ENCODE results near the gene SLC2A13.

The SLC2A13 gene

GRCh38 chr12:40123496-40123895, 17.6 kb upstream of the SLC2A13 start:
- H3K36me3 Mint-ChIP-seq (ENCODE audit: insufficient read depth) = no peaks in the 10 kb centered on the region
- ATAC-seq (replicated peaks; ENCODE audit: extremely low read depth, poor library complexity, severe bottlenecking) (no peak), DNase-seq (ENCODE audit: low spot score in 2 of 2) (no peak)
- no peak overlapping the region for H3K27ac Mint-ChIP-seq (ENCODE audit: low read depth)
- peaks cover 9% of the 10 kb centered on the region for H3K27me3 Mint-ChIP-seq
- no peak overlapping the region for H3K4me3 Mint-ChIP-seq
- no peaks in the 10 kb centered on the region for H3K4me1 Mint-ChIP-seq
- no peaks in the 10 kb centered on the region for H3K9me3 Mint-ChIP-seq

- Mint-ChIP-seq H3K36me3 (ENCODE audit: insufficient read depth) (no peaks in the 10 kb centered on the region), H3K9me3 (no peaks in the 10 kb centered on the region)
Measured at GRCh38 chr12:40122842-40123241, 17.0 kb upstream of the SLC2A13 start.

GRCh38 chr12:40117818-40118217, 11.9 kb upstream of the SLC2A13 start:
- H3K27ac Mint-ChIP-seq (ENCODE audit: low read depth) = no peak overlapping the region
- no peak for ATAC-seq (replicated peaks; ENCODE audit: extremely low read depth, poor library complexity, severe bottlenecking)
- peaks cover 5% of the 10 kb centered on the region for H3K4me1 Mint-ChIP-seq
- no peak for DNase-seq (ENCODE audit: low spot score in 2 of 2)
- peaks cover 9% of the 10 kb centered on the region for H3K27me3 Mint-ChIP-seq
- no peaks in the 10 kb centered on the region for H3K36me3 Mint-ChIP-seq (ENCODE audit: insufficient read depth)
- no peaks in the 10 kb centered on the region for H3K9me3 Mint-ChIP-seq
- H3K4me3 Mint-ChIP-seq = no peak overlapping the region

More at GRCh38 chr12:40122842-40123241, 17.0 kb upstream of the SLC2A13 start:
- H3K27ac Mint-ChIP-seq (ENCODE audit: low read depth) = no peak overlapping the region
- peaks cover 9% of the 10 kb centered on the region for H3K27me3 Mint-ChIP-seq
- ATAC-seq (replicated peaks; ENCODE audit: extremely low read depth, poor library complexity, severe bottlenecking) (no peak), DNase-seq (ENCODE audit: low spot score in 2 of 2) (no peak)
- H3K4me1 Mint-ChIP-seq = peaks cover 1% of the 10 kb centered on the region
- no peak overlapping the region for H3K4me3 Mint-ChIP-seq

GRCh38 chr12:40110586-40110985, 4.7 kb upstream of the SLC2A13 start:
- H3K27ac Mint-ChIP-seq (ENCODE audit: low read depth) = no peak overlapping the region
- peaks cover 8% of the 10 kb centered on the region for H3K27me3 Mint-ChIP-seq
- peaks cover 4% of the 10 kb centered on the region for H3K36me3 Mint-ChIP-seq (ENCODE audit: insufficient read depth)
- ATAC-seq (replicated peaks; ENCODE audit: extremely low read depth, poor library complexity, severe bottlenecking) = no peak
- no peaks in the 10 kb centered on the region for H3K9me3 Mint-ChIP-seq
- DNase-seq (ENCODE audit: low spot score in 2 of 2) = no peak
- H3K4me1 Mint-ChIP-seq = peaks cover 16% of the 10 kb centered on the region
- H3K4me3 Mint-ChIP-seq = no peak overlapping the region

GRCh38 chr12:40107803-40108620, 2.1 kb upstream of the SLC2A13 start:
- Mint-ChIP-seq H3K27me3 (peaks cover 8% of the 10 kb centered on the region), H3K36me3 (ENCODE audit: insufficient read depth) (peaks cover 4% of the 10 kb centered on the region), H3K4me1 (peaks cover 31% of the 10 kb centered on the region), H3K4me3 (peak overlapping the region; percentile 89), H3K9me3 (no peaks in the 10 kb centered on the region), H3K27ac (ENCODE audit: low read depth) (peak overlapping the region; percentile 27)
- ATAC-seq (replicated peaks; ENCODE audit: extremely low read depth, poor library complexity, severe bottlenecking) (no peak), DNase-seq (ENCODE audit: low spot score in 2 of 2) (no peak)

- ATAC-seq (replicated peaks; ENCODE audit: extremely low read depth, poor library complexity, severe bottlenecking) (peak; percentile 46), DNase-seq (ENCODE audit: low spot score in 2 of 2) (peak; percentile 76 to 89)
- Mint-ChIP-seq H3K4me3 (peak overlapping the region; percentile 89), H3K4me1 (peaks cover 33% of the 10 kb centered on the region), H3K9me3 (no peaks in the 10 kb centered on the region), H3K27ac (ENCODE audit: low read depth) (peak overlapping the region; percentile 27), H3K36me3 (ENCODE audit: insufficient read depth) (peaks cover 4% of the 10 kb centered on the region), H3K27me3 (peaks cover 8% of the 10 kb centered on the region)
Measured at GRCh38 chr12:40107098-40107802, 1.4 kb upstream of the SLC2A13 start.

- Mint-ChIP-seq H3K4me1 (peaks cover 33% of the 10 kb centered on the region), H3K36me3 (ENCODE audit: insufficient read depth) (peaks cover 4% of the 10 kb centered on the region), H3K9me3 (no peaks in the 10 kb centered on the region), H3K27me3 (peaks cover 8% of the 10 kb centered on the region), H3K27ac (ENCODE audit: low read depth) (peak overlapping the region; percentile 27), H3K4me3 (peak overlapping the region; percentile 89)
- ATAC-seq (replicated peaks; ENCODE audit: extremely low read depth, poor library complexity, severe bottlenecking) (no peak), DNase-seq (ENCODE audit: low spot score in 2 of 2) (no peak)
Measured at GRCh38 chr12:40106655-40107054, 774 bp upstream of the SLC2A13 start.

- Mint-ChIP-seq H3K36me3 (ENCODE audit: insufficient read depth) (peaks cover 4% of the 10 kb centered on the region), H3K4me3 (peak overlapping the region; percentile 89), H3K4me1 (peaks cover 33% of the 10 kb centered on the region), H3K27me3 (peaks cover 8% of the 10 kb centered on the region), H3K27ac (ENCODE audit: low read depth) (peak overlapping the region; percentile 27), H3K9me3 (no peaks in the 10 kb centered on the region)
- no peak for ATAC-seq (replicated peaks; ENCODE audit: extremely low read depth, poor library complexity, severe bottlenecking)
- no peak for DNase-seq (ENCODE audit: low spot score in 2 of 2)
Measured at GRCh38 chr12:40106202-40106533, 287 bp upstream of the SLC2A13 start.

GRCh38 chr12:40105265-40105514, 691 bp downstream of the SLC2A13 start:
- Mint-ChIP-seq H3K4me3 (peak overlapping the region; percentile 89), H3K27ac (ENCODE audit: low read depth) (no peak overlapping the region), H3K4me1 (peaks cover 33% of the 10 kb centered on the region), H3K27me3 (peaks cover 8% of the 10 kb centered on the region), H3K36me3 (ENCODE audit: insufficient read depth) (peaks cover 4% of the 10 kb centered on the region), H3K9me3 (no peaks in the 10 kb centered on the region)
- DNase-seq (ENCODE audit: low spot score in 2 of 2) (no peak), ATAC-seq (replicated peaks; ENCODE audit: extremely low read depth, poor library complexity, severe bottlenecking) (peak; percentile 4)

- peaks cover 8% of the 10 kb centered on the region for H3K27me3 Mint-ChIP-seq
- no peak for DNase-seq (ENCODE audit: low spot score in 2 of 2)
Measured at GRCh38 chr12:40104461-40105264, 1.2 kb downstream of the SLC2A13 start.

GRCh38 chr12:40103043-40103442, 2.8 kb downstream of the SLC2A13 start:
- Mint-ChIP-seq H3K4me3 (no peak overlapping the region), H3K27me3 (no peaks in the 10 kb centered on the region), H3K4me1 (peaks cover 33% of the 10 kb centered on the region), H3K9me3 (no peaks in the 10 kb centered on the region), H3K27ac (ENCODE audit: low read depth) (no peak overlapping the region), H3K36me3 (ENCODE audit: insufficient read depth) (peaks cover 4% of the 10 kb centered on the region)
- no peak for DNase-seq (ENCODE audit: low spot score in 2 of 2)
- ATAC-seq (replicated peaks; ENCODE audit: extremely low read depth, poor library complexity, severe bottlenecking) = no peak

More at GRCh38 chr12:40104461-40105264, 1.2 kb downstream of the SLC2A13 start:
- no peak for ATAC-seq (replicated peaks; ENCODE audit: extremely low read depth, poor library complexity, severe bottlenecking)
- Mint-ChIP-seq H3K9me3 (no peaks in the 10 kb centered on the region), H3K4me3 (peak overlapping the region; percentile 89), H3K27ac (ENCODE audit: low read depth) (peak overlapping the region; percentile 75), H3K36me3 (ENCODE audit: insufficient read depth) (peaks cover 4% of the 10 kb centered on the region), H3K4me1 (peaks cover 33% of the 10 kb centered on the region)

- ATAC-seq (replicated peaks; ENCODE audit: extremely low read depth, poor library complexity, severe bottlenecking) (no peak), DNase-seq (ENCODE audit: low spot score in 2 of 2) (no peak)
- Mint-ChIP-seq H3K9me3 (no peaks in the 10 kb centered on the region), H3K27me3 (no peaks in the 10 kb centered on the region), H3K27ac (ENCODE audit: low read depth) (no peak overlapping the region), H3K4me3 (no peak overlapping the region), H3K36me3 (ENCODE audit: insufficient read depth) (no peaks in the 10 kb centered on the region), H3K4me1 (peaks cover 22% of the 10 kb centered on the region)
Measured at GRCh38 chr12:40101747-40102146, 4.1 kb downstream of the SLC2A13 start.

Measured in central memory CD8-positive, alpha-beta T cell (primary cell).